Suprapubic skin (tissue), 4 donors: ENCODE results near the gene C21orf91. TPM values are rescaled to one million over a fixed set of nuclear protein-coding genes. Genes with fewer than 3 reads are reported as not detected.

Experiments used
- DNase-seq, 2 donors: peaks; one replicate each; pipeline ENCODE4 v3.0.0-alpha.2; 2019; ENCODE audit warnings: low spot score in 2 of 2
- H3K27ac ChIP-seq: fragments of 200-600 bp; sonication (generic); one replicate; pipeline ENCODE4 v1.5.1; 2019
- H3K27me3 ChIP-seq: fragments of 200-600 bp; sonication (generic); one replicate; pipeline ENCODE4 v1.5.1; 2019
- H3K36me3 ChIP-seq: fragments of 200-600 bp; sonication (generic); one replicate; pipeline ENCODE4 v1.5.1; 2019
- H3K4me1 ChIP-seq: fragments of 200-600 bp; sonication (generic); one replicate; pipeline ENCODE4 v1.5.1; 2019
- H3K4me3 ChIP-seq: fragments of 200-600 bp; sonication (generic); one replicate; pipeline ENCODE4 v1.5.1; 2019; ENCODE audit warnings: mild to moderate bottlenecking
- H3K9me3 ChIP-seq: fragments of 200-600 bp; sonication (generic); one replicate; pipeline ENCODE4 v1.5.1; 2019
- CTCF ChIP-seq, 2 donors: fragments of 200-600 bp in 1 of 2; fragments of 450-650 bp in 1 of 2; sonication (generic) in 1 of 2; IDR thresholded peaks; one replicate each; pipeline ENCODE4 v1.5.1; 2016 to 2019; ENCODE audit warnings: antibody characterized with exemption in 2 of 2, mild to moderate bottlenecking in 1 of 2, moderate library complexity in 1 of 2
- EP300 ChIP-seq: sonication (generic); formaldehyde crosslinking; IDR thresholded peaks from one replicate; pipeline ENCODE4 v1.6.1; 2017; ENCODE audit warnings: antibody characterized with exemption
- POLR2A ChIP-seq, 2 donors: fragments of 450-650 bp; IDR thresholded peaks; one replicate each; pipeline ENCODE4 v1.6.1; 2017; ENCODE audit warnings: antibody characterized with exemption in 2 of 2, mild to moderate bottlenecking in 2 of 2, moderate library complexity in 2 of 2
- POLR2AphosphoS5 ChIP-seq, 3 donors: sonication (generic); formaldehyde crosslinking; IDR thresholded peaks; one replicate each; pipeline ENCODE4 v1.6.1; 2017; ENCODE audit warnings: antibody characterized with exemption in 3 of 3
- WGBS: methylation state at CpG from one replicate; pipeline ENCODE4 v1.1.5; 2018; 5-methylcytosine and 5-hydroxymethylcytosine counted together
- total RNA-seq, 4 donors: library from RNA; depleted of rRNA; stranded (reverse); fragments of >200 nt; gene quantifications; one replicate each; pipeline ENCODE4 v1.1.0, GENCODE V29; 2016

Gene C21orf91
- total RNA-seq, 4 donors from 2014 or later: 14.0 to 29.0 (median 21.7) TPM

- no peaks in the 10 kb centered on the region for H3K9me3 ChIP-seq
- H3K4me1 ChIP-seq: no peaks in the 10 kb centered on the region
- H3K36me3 ChIP-seq: no peaks in the 10 kb centered on the region
- no peak overlapping the region for H3K27ac ChIP-seq
- TF ChIP-seq POLR2A (IDR thresholded peaks at IDR 0.05): no peak
- no peak for TF ChIP-seq EP300
- TF ChIP-seq POLR2AphosphoS5 (IDR thresholded peaks at IDR 0.05): no peak
- no peak for TF ChIP-seq CTCF (IDR thresholded peaks at IDR 0.05)
- DNase-seq: no peak
- H3K4me3 ChIP-seq: no peak overlapping the region
- no peaks in the 10 kb centered on the region for H3K27me3 ChIP-seq
- WGBS: 52% methylated on average over 3 of the region's 3 CpGs
Measured at GRCh38 chr21:17828223-17828622, 9.1 kb upstream of the C21orf91 start.

- 72% methylated on average over 6 of the region's 6 CpGs for WGBS
- TF ChIP-seq POLR2A (IDR thresholded peaks at IDR 0.05): no peak
Measured at GRCh38 chr21:17823846-17824245, 4.7 kb upstream of the C21orf91 start.

GRCh38 chr21:17821121-17821520 lies 2.0 kb upstream of the C21orf91 start:
- no peak for DNase-seq
- WGBS: 51% methylated on average over 3 of the region's 3 CpGs
- no peaks in the 10 kb centered on the region for H3K9me3 ChIP-seq
- H3K4me3 ChIP-seq: no peak overlapping the region
- no peaks in the 10 kb centered on the region for H3K36me3 ChIP-seq
- H3K27me3 ChIP-seq: no peaks in the 10 kb centered on the region
- TF ChIP-seq EP300 (no peak), POLR2AphosphoS5 (IDR thresholded peaks at IDR 0.05) (no peak)
- peaks cover 28% of the 10 kb centered on the region for H3K4me1 ChIP-seq
- H3K27ac ChIP-seq: no peak overlapping the region

More at GRCh38 chr21:17823846-17824245, 4.7 kb upstream of the C21orf91 start:
- Histone ChIP-seq H3K27me3 (no peaks in the 10 kb centered on the region), H3K9me3 (no peaks in the 10 kb centered on the region), H3K36me3 (no peaks in the 10 kb centered on the region), H3K27ac (no peak overlapping the region), H3K4me3 (no peak overlapping the region), H3K4me1 (peaks cover 8% of the 10 kb centered on the region)
- no peak for DNase-seq

GRCh38 chr21:17819877-17820229 lies 697 bp upstream of the C21orf91 start:
- no peak for TF ChIP-seq POLR2A (IDR thresholded peaks at IDR 0.05)
- no peak for TF ChIP-seq POLR2AphosphoS5 (IDR thresholded peaks at IDR 0.05)
- TF ChIP-seq CTCF (IDR thresholded peaks at IDR 0.05): no peak
- TF ChIP-seq EP300: no peak
- no peaks in the 10 kb centered on the region for H3K36me3 ChIP-seq
- WGBS: 2% methylated on average over 6 of the region's 6 CpGs

GRCh38 chr21:17818186-17819113 lies 706 bp downstream of the C21orf91 start:
- peak overlapping the region; percentile 88 for H3K4me3 ChIP-seq
- no peaks in the 10 kb centered on the region for H3K36me3 ChIP-seq
- under 1% methylated on average over 50 of the region's 56 CpGs for WGBS
- H3K27me3 ChIP-seq: no peaks in the 10 kb centered on the region
- peak in 1 of 2 donors; percentile 72 for DNase-seq
- H3K27ac ChIP-seq: peak overlapping the region; percentile 94
- no peak for TF ChIP-seq CTCF (IDR thresholded peaks at IDR 0.05)
- TF ChIP-seq POLR2AphosphoS5 (IDR thresholded peaks at IDR 0.05): no peak
- no peaks in the 10 kb centered on the region for H3K9me3 ChIP-seq
- H3K4me1 ChIP-seq: peaks cover 31% of the 10 kb centered on the region

More at GRCh38 chr21:17819877-17820229, 697 bp upstream of the C21orf91 start:
- peak overlapping the region; percentile 94 for H3K27ac ChIP-seq
- H3K27me3 ChIP-seq: no peaks in the 10 kb centered on the region
- H3K4me1 ChIP-seq: peaks cover 31% of the 10 kb centered on the region
- no peak for DNase-seq
- H3K4me3 ChIP-seq: peak overlapping the region; percentile 88
- H3K9me3 ChIP-seq: no peaks in the 10 kb centered on the region

- no peak overlapping the region for H3K27ac ChIP-seq
- no peaks in the 10 kb centered on the region for H3K9me3 ChIP-seq
- WGBS: 94% methylated on average over 2 of the region's 2 CpGs
- TF ChIP-seq CTCF (IDR thresholded peaks at IDR 0.05): no peak
- no peak for TF ChIP-seq POLR2A (IDR thresholded peaks at IDR 0.05)
- no peak for TF ChIP-seq EP300
- TF ChIP-seq POLR2AphosphoS5 (IDR thresholded peaks at IDR 0.05): no peak
- H3K4me1 ChIP-seq: peaks cover 26% of the 10 kb centered on the region
- no peak overlapping the region for H3K4me3 ChIP-seq
- no peaks in the 10 kb centered on the region for H3K27me3 ChIP-seq
- H3K36me3 ChIP-seq: peaks cover 34% of the 10 kb centered on the region
- DNase-seq: no peak
Measured at GRCh38 chr21:17813353-17813752, 5.8 kb downstream of the C21orf91 start.
